Activated CD4-positive, alpha-beta T cell treated with anti-CD3 and anti-CD28 coated beads for 36 hours (primary cell): Measurements from ENCODE around the gene ETV2. TPM values are rescaled to one million over a fixed set of nuclear protein-coding genes. Genes with fewer than 3 reads are reported as not detected.

ENCODE experiments used
- ATAC-seq: fragments of 200-7000 bp; cut with Tn5 transposase; one replicate; pipeline ENCODE4 v1.10.0; 2021; ENCODE audit warnings: mild to moderate bottlenecking, moderate library complexity
- CTCF ChIA-PET: fragments of 350-600 bp; sonication (Branson Sonifier 250); formaldehyde crosslinking; loops from one replicate; lab custom pipeline; 2021; ENCODE audit warnings: antibody characterized with exemption; lab: Charles Lee
- POLR2A ChIA-PET: fragments of 350-600 bp; sonication (Branson Sonifier 250); formaldehyde crosslinking; loops from one replicate; lab custom pipeline; 2021; ENCODE audit warnings: antibody characterized with exemption, inconsistent platforms; lab: Charles Lee
- DNase-seq: peaks from one replicate; pipeline ENCODE4 v3.0.0-alpha.2; 2020
- H3K27ac Mint-ChIP-seq: one replicate; pipeline ENCODE4 v1.8.0; 2021; ENCODE audit warnings: mixed read lengths
- H3K27me3 Mint-ChIP-seq: one replicate; pipeline ENCODE4 v1.8.0; 2021; ENCODE audit warnings: mixed read lengths
- H3K36me3 Mint-ChIP-seq: one replicate; pipeline ENCODE4 v1.8.0; 2021; ENCODE audit warnings: low read depth, mixed read lengths
- H3K4me1 Mint-ChIP-seq: one replicate; pipeline ENCODE4 v1.8.0; 2021; ENCODE audit warnings: mixed read lengths
- H3K4me3 Mint-ChIP-seq: one replicate; pipeline ENCODE4 v1.8.0; 2021; ENCODE audit warnings: mild to moderate bottlenecking, moderate library complexity, mixed read lengths
- H3K9me3 Mint-ChIP-seq: one replicate; pipeline ENCODE4 v1.8.0; 2021; ENCODE audit warnings: low read depth, mixed read lengths
- intact Hi-C, 2 experiments: fragments of 100-400 bp; cut with DNase I in 1 of 2; cut with micrococcal nuclease in 1 of 2; formaldehyde crosslinking; loops; one replicate each; pipeline versions ENCODE4 v1.14.2 to v1.15.1; 2022 to 2024; cut with DNase I, micrococcal nuclease
- total RNA-seq, 2 experiments: library from RNA; stranded (reverse); gene quantifications; one replicate each; pipeline ENCODE4 v1.2.3, GENCODE V29; 2021

The ETV2 gene
- total RNA-seq, 2 experiments from 2014 or later, result 0.37 to 1.1 TPM

- Mint-ChIP-seq H3K4me3 (peak overlapping the region; percentile 81), H3K4me1 (peaks cover 23% of the 10 kb centered on the region), H3K27me3 (no peaks in the 10 kb centered on the region), H3K9me3 (peaks cover 11% of the 10 kb centered on the region), H3K36me3 (peaks cover 12% of the 10 kb centered on the region), H3K27ac (peak overlapping the region; percentile 90)
- no peak for DNase-seq
- ATAC-seq, result no peak
- ChIA-PET CTCF (interaction anchor here (0.6 to 1.4 kb wide), 7 partner anchors 10 to 494 kb away, joined by 3 to 5 read pairs (median 3); no protein-coding TSS in a partner anchor), POLR2A (interaction anchor here (1.0 kb wide), 1 partner anchor 16 kb away, joined by 3 read pairs; no protein-coding TSS in a partner anchor)
- intact Hi-C loops, result loop anchor here (1.0 to 5.0 kb wide), 8 partner anchors 16 to 343 kb away; partner anchors contain the start of genes COX6B1 (in 1 of the 2) and TMEM147 (in 1 of the 2)
Observed at GRCh38 chr19:35612224-35612558, 29.4 kb upstream of the ETV2 start.

GRCh38 chr19:35612559-35613321 is 28.8 kb upstream of the ETV2 start, which contains the start of gene HAUS5:
HAUS5 (plus strand) TSS chr19:35612735; CDS start chr19:35612795, 60 bp downstream.
- Mint-ChIP-seq H3K4me1 (peaks cover 23% of the 10 kb centered on the region), H3K27me3 (no peaks in the 10 kb centered on the region), H3K36me3 (peaks cover 12% of the 10 kb centered on the region), H3K4me3 (peak within 1 kb of the TSS; percentile 81), H3K9me3 (peaks cover 8% of the 10 kb centered on the region), H3K27ac (peak within 1 kb of the TSS; percentile 90)
- ATAC-seq (peak; percentile 96), DNase-seq (peak; percentile 98)
- intact Hi-C loops, result loop anchor here (1.0 to 5.0 kb wide), 8 partner anchors 16 to 343 kb away; partner anchors contain the start of genes COX6B1 (in 1 of the 2) and TMEM147 (in 1 of the 2)
- POLR2A ChIA-PET, result interaction anchor here (0.7 to 1.0 kb wide), 2 partner anchors 16 to 36 kb away, joined by 3 to 8 read pairs; no protein-coding TSS in a partner anchor
- CTCF ChIA-PET, result interaction anchor here (0.6 to 1.4 kb wide), 8 partner anchors 11 to 494 kb away, joined by 3 to 5 read pairs (median 4); no protein-coding TSS in a partner anchor

GRCh38 chr19:35613574-35613973 is 28.0 kb upstream of the ETV2 start:
- H3K4me3 Mint-ChIP-seq, result peak overlapping the region; percentile 81
- no peak for ATAC-seq
- intact Hi-C loops, result loop anchor here in 1 of 2 experiments (2.0 to 5.0 kb wide), 2 partner anchors 59 to 261 kb away; no protein-coding TSS in a partner anchor
- peak overlapping the region; percentile 90 for H3K27ac Mint-ChIP-seq
- peaks cover 23% of the 10 kb centered on the region for H3K4me1 Mint-ChIP-seq
- ChIA-PET CTCF (interaction anchor here (1.1 kb wide), 1 partner anchor 11 kb away, joined by 3 read pairs; no protein-coding TSS in a partner anchor), POLR2A (interaction anchor here (0.7 kb wide), 1 partner anchor 35 kb away, joined by 8 read pairs; no protein-coding TSS in a partner anchor)
- DNase-seq, result no peak
- peaks cover 3% of the 10 kb centered on the region for H3K9me3 Mint-ChIP-seq
- H3K36me3 Mint-ChIP-seq, result peaks cover 15% of the 10 kb centered on the region
- no peaks in the 10 kb centered on the region for H3K27me3 Mint-ChIP-seq

- no peak overlapping the region for H3K27ac Mint-ChIP-seq
- POLR2A ChIA-PET, result no interaction called here
- H3K36me3 Mint-ChIP-seq, result peaks cover 15% of the 10 kb centered on the region
- H3K27me3 Mint-ChIP-seq, result no peaks in the 10 kb centered on the region
- ATAC-seq, result no peak
- peaks cover 16% of the 10 kb centered on the region for H3K4me1 Mint-ChIP-seq
- DNase-seq, result no peak
- H3K4me3 Mint-ChIP-seq, result no peak overlapping the region
- H3K9me3 Mint-ChIP-seq, result no peaks in the 10 kb centered on the region
- CTCF ChIA-PET, result no interaction called here
- intact Hi-C loops, result no loop called here
Observed at GRCh38 chr19:35615036-35615435, 26.5 kb upstream of the ETV2 start.

GRCh38 chr19:35618857-35619256 is 22.7 kb upstream of the ETV2 start:
- Mint-ChIP-seq H3K36me3 (peaks cover 24% of the 10 kb centered on the region), H3K4me3 (no peak overlapping the region), H3K4me1 (peaks cover under 1% of the 10 kb centered on the region), H3K27me3 (no peaks in the 10 kb centered on the region), H3K9me3 (no peaks in the 10 kb centered on the region), H3K27ac (no peak overlapping the region)
- ChIA-PET CTCF (no interaction called here), POLR2A (no interaction called here)
- ATAC-seq (no peak), DNase-seq (no peak)
- intact Hi-C loops, result no loop called here

GRCh38 chr19:35619290-35619923 is 22.1 kb upstream of the ETV2 start:
- intact Hi-C loops, result no loop called here
- no peak overlapping the region for H3K27ac Mint-ChIP-seq
- no peaks in the 10 kb centered on the region for H3K9me3 Mint-ChIP-seq
- ATAC-seq, result no peak
- H3K4me1 Mint-ChIP-seq, result no peaks in the 10 kb centered on the region
- ChIA-PET CTCF (no interaction called here), POLR2A (no interaction called here)
- H3K4me3 Mint-ChIP-seq, result no peak overlapping the region
- no peak for DNase-seq
- H3K36me3 Mint-ChIP-seq, result peaks cover 24% of the 10 kb centered on the region
- no peaks in the 10 kb centered on the region for H3K27me3 Mint-ChIP-seq

GRCh38 chr19:35620001-35620400 is 21.5 kb upstream of the ETV2 start:
- POLR2A ChIA-PET, result no interaction called here
- Mint-ChIP-seq H3K4me3 (no peak overlapping the region), H3K27ac (no peak overlapping the region), H3K4me1 (no peaks in the 10 kb centered on the region), H3K27me3 (no peaks in the 10 kb centered on the region), H3K9me3 (no peaks in the 10 kb centered on the region), H3K36me3 (peaks cover 23% of the 10 kb centered on the region)
- CTCF ChIA-PET, result no interaction called here
- intact Hi-C loops, result no loop called here
- DNase-seq (no peak), ATAC-seq (no peak)

- H3K4me3 Mint-ChIP-seq, result no peak overlapping the region
- H3K27ac Mint-ChIP-seq, result no peak overlapping the region
- ChIA-PET POLR2A (no interaction called here), CTCF (no interaction called here)
- H3K4me1 Mint-ChIP-seq, result no peaks in the 10 kb centered on the region
- no peaks in the 10 kb centered on the region for H3K9me3 Mint-ChIP-seq
- intact Hi-C loops, result no loop called here
- no peaks in the 10 kb centered on the region for H3K27me3 Mint-ChIP-seq
- DNase-seq, result no peak
- H3K36me3 Mint-ChIP-seq, result peaks cover 16% of the 10 kb centered on the region
- ATAC-seq, result no peak
Observed at GRCh38 chr19:35621708-35622107, 19.8 kb upstream of the ETV2 start.

GRCh38 chr19:35622750-35623149 is 18.8 kb upstream of the ETV2 start:
- CTCF ChIA-PET, result interaction anchor here (0.6 kb wide), 1 partner anchor 75 kb away, joined by 3 read pairs; no protein-coding TSS in a partner anchor
- POLR2A ChIA-PET, result no interaction called here
- Mint-ChIP-seq H3K27ac (no peak overlapping the region), H3K9me3 (no peaks in the 10 kb centered on the region), H3K36me3 (peaks cover 14% of the 10 kb centered on the region), H3K27me3 (no peaks in the 10 kb centered on the region), H3K4me3 (no peak overlapping the region), H3K4me1 (no peaks in the 10 kb centered on the region)
- DNase-seq (no peak), ATAC-seq (no peak)
- intact Hi-C loops, result no loop called here

GRCh38 chr19:35623327-35624010 is 18.1 kb upstream of the ETV2 start:
- Mint-ChIP-seq H3K27me3 (no peaks in the 10 kb centered on the region), H3K4me3 (no peak overlapping the region), H3K27ac (no peak overlapping the region), H3K4me1 (peaks cover 4% of the 10 kb centered on the region), H3K9me3 (no peaks in the 10 kb centered on the region), H3K36me3 (peaks cover 13% of the 10 kb centered on the region)
- no peak for DNase-seq
- ATAC-seq, result no peak
- ChIA-PET CTCF (no interaction called here), POLR2A (interaction anchor here (0.6 kb wide), 1 partner anchor 25 kb away, joined by 3 read pairs; the partner anchor contains the start of gene COX6B1)
- intact Hi-C loops, result no loop called here

- ATAC-seq, result peak; percentile 24
- H3K4me1 Mint-ChIP-seq, result peaks cover 12% of the 10 kb centered on the region
- peak overlapping the region; percentile 98 for H3K4me3 Mint-ChIP-seq
- peak overlapping the region; percentile 98 for H3K27ac Mint-ChIP-seq
- intact Hi-C loops, result loop anchor here (1.0 to 5.0 kb wide), 11 partner anchors 15 to 487 kb away; partner anchors contain the start of genes HAUS5 (in 2 of the 2), TMEM147 (in 2 of the 2), COX6B1 (in 1 of the 2) and TBCB (in 1 of the 2)
- POLR2A ChIA-PET, result interaction anchor here (0.7 to 0.8 kb wide), 2 partner anchors 16 to 293 kb away, joined by 3 read pairs; partner anchors contain the start of gene HAUS5
- CTCF ChIA-PET, result no interaction called here
- no peaks in the 10 kb centered on the region for H3K9me3 Mint-ChIP-seq
- no peaks in the 10 kb centered on the region for H3K27me3 Mint-ChIP-seq
- H3K36me3 Mint-ChIP-seq, result peaks cover 32% of the 10 kb centered on the region
- DNase-seq, result no peak
Observed at GRCh38 chr19:35628264-35628564, 13.3 kb upstream of the ETV2 start.
